CD4-positive, alpha-beta T cell treated with Interleukin-2 at 100 ng/mL for 4 hours (primary cell): ENCODE results near the gene COX6B2.
"Not testable (repeated sequence)": the region's sequence is repeated elsewhere in the genome, so short reads cannot be mapped to it uniquely, and the experiment has no call there.

Source experiments
- DNase-seq: peaks from one replicate; pipeline ENCODE4 v3.0.0-alpha.2; 2020; ENCODE audit warnings: low spot score

COX6B2 gene

GRCh38 chr19:55354698-55355212, at the start of gene COX6B2:
Gene COX6B2 (minus strand): TSS chr19:55354719. CDS start chr19:55354521, 198 bp downstream.
- no peak for DNase-seq

- DNase-seq = no peak
Measured at GRCh38 chr19:55402509-55402908, 48.0 kb upstream of the COX6B2 start.

- DNase-seq = not testable (repeated sequence)
Measured at GRCh38 chr19:55401390-55401789, 46.9 kb upstream of the COX6B2 start.

- DNase-seq = no peak
Measured at GRCh38 chr19:55400281-55401087, 46.0 kb upstream of the COX6B2 start.

- DNase-seq = no peak
Measured at GRCh38 chr19:55398200-55398925, 43.8 kb upstream of the COX6B2 start.

- DNase-seq = no peak
Measured at GRCh38 chr19:55392820-55393761, 38.6 kb upstream of the COX6B2 start.

GRCh38 chr19:55391702-55392615, 37.4 kb upstream of the COX6B2 start:
- DNase-seq = no peak

- no peak for DNase-seq
Measured at GRCh38 chr19:55391191-55391670, 36.7 kb upstream of the COX6B2 start.

- no peak for DNase-seq
Measured at GRCh38 chr19:55390461-55390880, 36.0 kb upstream of the COX6B2 start.

- DNase-seq = no peak
Measured at GRCh38 chr19:55389386-55390317, 35.1 kb upstream of the COX6B2 start.

GRCh38 chr19:55387736-55388497, 33.4 kb upstream of the COX6B2 start:
- DNase-seq = no peak

- no peak for DNase-seq
Measured at GRCh38 chr19:55386493-55386971, 32.0 kb upstream of the COX6B2 start.

GRCh38 chr19:55385724-55386492, 31.4 kb upstream of the COX6B2 start, which contains the start of gene RPL28:
Gene RPL28 (plus strand): TSS chr19:55385932. CDS start chr19:55386358, 426 bp downstream.
- peak; percentile 99 for DNase-seq

GRCh38 chr19:55384920-55385723, 30.6 kb upstream of the COX6B2 start:
- peak; percentile 98 for DNase-seq

GRCh38 chr19:55384131-55384919, 29.8 kb upstream of the COX6B2 start, which contains the start of gene TMEM238:
Gene TMEM238 (minus strand): TSS chr19:55384292. CDS start chr19:55384259, 33 bp downstream.
- DNase-seq = peak; percentile 30
